ENCODE results near the gene ZNF484.
"Not testable (repeated sequence)": the region's sequence is repeated elsewhere in the genome, so short reads cannot be mapped to it uniquely, and the experiment has no call there.

GRCh38 chr9:92892276-92892675, 14.4 kb upstream of the ZNF484 start:
- not testable (repeated sequence) for TF ChIP-seq CTCF, EP300, POLR2A, POLR2AphosphoS5 (IDR thresholded peaks at IDR 0.05)
